Rectal smooth muscle tissue (tissue), 1 donor: ENCODE results near the gene CNBD2.
"Not testable (repeated sequence)": the region's sequence is repeated elsewhere in the genome, so short reads cannot be mapped to it uniquely, and the experiment has no call there.

ENCODE experiments used
- H3K27ac ChIP-seq: one replicate; pipeline ENCODE4 v1.7.0; 2013; ENCODE audit warnings: low read depth, low read length, inconsistent platforms
- H3K27me3 ChIP-seq: one replicate; pipeline ENCODE4 v1.7.0; 2013; ENCODE audit warnings: low read length; ENCODE audit not compliant: control insufficient read depth, insufficient read depth
- H3K36me3 ChIP-seq: one replicate; pipeline ENCODE4 v1.7.0; 2013; ENCODE audit warnings: low read length; ENCODE audit not compliant: control insufficient read depth, insufficient read depth
- H3K4me1 ChIP-seq: one replicate; pipeline ENCODE4 v1.7.0; 2013; ENCODE audit warnings: low read length; ENCODE audit not compliant: control insufficient read depth, insufficient read depth
- H3K4me3 ChIP-seq: one replicate; pipeline ENCODE4 v1.7.0; 2013; ENCODE audit warnings: low read length
- H3K9ac ChIP-seq: one replicate; pipeline ENCODE4 v1.7.0; 2013; ENCODE audit warnings: low read length

Gene CNBD2

DNA sequence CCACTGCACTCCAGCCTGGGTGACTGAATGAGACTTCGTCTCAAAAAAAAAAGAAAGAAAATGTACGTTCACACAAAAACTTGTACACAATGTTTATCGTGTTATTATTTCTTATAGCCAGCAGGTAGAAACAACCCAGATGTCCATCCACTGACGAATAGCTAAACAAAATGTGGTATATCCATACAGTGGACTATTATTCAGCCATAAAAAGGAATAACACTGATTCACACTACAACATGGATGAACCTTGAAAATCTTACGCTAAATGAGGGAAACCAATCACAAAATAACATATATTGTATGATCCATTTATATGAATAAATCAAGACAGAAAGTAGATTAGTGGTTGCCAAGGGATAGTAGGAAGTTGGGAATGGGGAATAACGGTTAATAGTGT lies 111.1 kb downstream of the CNBD2 start:
- H3K27ac ChIP-seq = no peak overlapping the region
- H3K27me3 ChIP-seq = no peaks in the 10 kb centered on the region
- no peak overlapping the region for H3K4me3 ChIP-seq
- no peaks in the 10 kb centered on the region for H3K36me3 ChIP-seq
- H3K4me1 ChIP-seq = no peaks in the 10 kb centered on the region
- no peak overlapping the region for H3K9ac ChIP-seq

DNA sequence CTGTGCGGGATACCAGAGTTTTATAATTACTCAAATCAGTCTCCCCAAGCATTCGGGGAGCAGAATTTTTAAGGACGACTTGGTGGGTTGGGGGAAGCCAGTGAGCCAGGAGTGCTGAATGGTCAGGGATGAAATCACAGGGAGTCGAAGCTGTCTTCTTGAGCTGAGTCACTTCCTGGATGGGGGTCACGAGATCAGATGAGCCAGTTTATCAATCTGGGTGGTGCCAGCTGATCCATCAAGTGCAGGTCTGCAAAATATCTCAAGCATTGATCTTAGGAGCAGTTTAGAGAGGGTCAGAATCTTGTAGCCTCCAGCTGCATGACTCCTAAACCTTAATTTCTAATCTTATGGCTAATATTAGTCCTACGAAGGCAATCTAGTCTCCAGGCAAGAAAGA lies 111.6 kb downstream of the CNBD2 start:
- H3K27ac ChIP-seq, H3K36me3 ChIP-seq, H3K4me3 ChIP-seq, H3K27me3 ChIP-seq, H3K9ac ChIP-seq, H3K4me1 ChIP-seq: not testable (repeated sequence)
